Kidney tubule cell (primary cell): Measurements from ENCODE around the gene ZBTB47.

Experiments
- DNase-seq: peaks from one replicate; pipeline ENCODE4 v3.0.0-alpha.2; 2018; ENCODE audit warnings: low spot score

Gene ZBTB47

DNA sequence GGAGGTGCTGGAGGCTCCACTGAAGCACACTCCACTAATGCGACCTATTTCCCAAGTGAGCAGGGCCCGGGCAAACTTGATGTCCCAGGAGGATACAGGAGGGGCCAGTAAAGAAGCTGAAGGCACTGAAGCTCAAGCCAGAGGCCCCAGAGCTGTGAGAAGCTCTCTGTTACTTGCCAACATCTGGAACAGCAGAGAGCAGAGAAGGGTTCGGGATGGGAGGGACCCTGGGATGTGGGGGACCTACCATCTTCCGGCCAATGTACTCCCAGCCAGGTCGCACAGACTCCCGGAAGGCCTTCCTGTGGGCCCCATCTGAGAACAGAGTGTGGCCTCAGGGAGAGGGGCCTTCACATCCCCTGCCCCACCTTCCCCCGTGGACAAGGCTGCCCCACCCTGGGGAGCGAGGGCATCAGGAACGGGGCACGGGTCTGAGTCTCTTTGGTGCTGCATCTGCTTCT, 46.0 kb downstream of the ZBTB47 start:
- DNase-seq: no peak

- no peak for DNase-seq
Observed at GRCh38 chr3:42700366-42701288, 47.1 kb downstream of the ZBTB47 start.

- peak; percentile 63 for DNase-seq
Observed at GRCh38 chr3:42701371-42702065, 48.0 kb downstream of the ZBTB47 start.

GRCh38 chr3:42702066-42702951, 48.8 kb downstream of the ZBTB47 start, which contains the start of gene HHATL:
HHATL (minus strand) TSS chr3:42702798; CDS start chr3:42700826, 1,972 bp downstream.
- no peak for DNase-seq

GRCh38 chr3:42702982-42703694, 49.6 kb downstream of the ZBTB47 start:
- DNase-seq: no peak

DNA sequence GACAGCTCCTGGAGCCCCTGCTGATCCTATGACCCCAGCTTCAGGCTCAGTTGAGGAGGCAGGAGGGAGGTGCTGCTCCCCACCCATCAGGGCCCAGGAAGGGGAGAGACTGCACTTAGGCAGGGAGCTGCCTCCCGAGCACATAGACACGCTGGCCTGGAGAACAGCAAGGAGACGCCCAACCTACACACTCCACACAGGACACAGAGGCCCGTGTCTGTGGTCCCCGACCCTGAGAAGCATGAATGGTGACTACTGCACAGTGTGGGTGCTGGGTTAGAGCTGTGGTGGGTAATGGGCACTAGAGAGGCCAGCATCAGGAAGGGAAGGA, 50.2 kb downstream of the ZBTB47 start:
- no peak for DNase-seq

DNA sequence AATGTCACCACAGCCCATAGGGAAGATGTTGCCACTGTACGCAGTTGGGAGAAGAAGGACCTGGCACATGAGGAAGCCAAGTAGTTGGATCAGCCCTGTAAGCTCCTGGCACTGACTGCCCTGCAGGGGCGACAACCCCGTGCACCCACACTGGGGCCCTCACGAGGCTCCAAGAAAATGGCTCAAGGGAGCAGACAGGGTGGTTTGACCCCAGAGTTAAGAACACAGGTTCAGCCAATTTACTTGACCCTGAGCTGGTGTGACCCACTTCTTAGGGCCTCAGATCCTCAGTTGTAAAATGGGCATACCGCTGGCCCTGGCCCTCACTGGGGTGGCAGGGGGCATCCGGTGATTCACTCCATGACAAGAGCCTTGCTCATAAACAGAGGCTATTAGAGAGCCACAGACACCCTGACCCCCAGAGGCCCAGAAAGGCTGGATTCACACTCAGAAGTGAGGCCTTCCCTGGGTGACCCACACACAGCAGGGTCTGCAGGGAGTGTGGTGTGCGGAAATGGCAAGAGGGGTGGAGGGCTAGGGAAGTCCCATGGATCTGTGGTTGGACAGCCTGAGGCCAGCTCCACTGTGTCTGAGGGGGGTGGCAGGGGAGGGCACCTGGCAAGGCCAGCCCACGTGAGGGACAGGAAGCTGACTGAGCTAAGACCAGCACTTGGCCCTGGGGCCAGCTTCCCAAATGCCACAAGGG, 50.8 kb downstream of the ZBTB47 start:
- DNase-seq: no peak

- DNase-seq: no peak
Observed at GRCh38 chr3:42705058-42705767, 51.7 kb downstream of the ZBTB47 start.

GRCh38 chr3:42705962-42706585, 52.6 kb downstream of the ZBTB47 start:
- no peak for DNase-seq

- no peak for DNase-seq
Observed at GRCh38 chr3:42706721-42707619, 53.5 kb downstream of the ZBTB47 start.

GRCh38 chr3:42707620-42708355, 54.3 kb downstream of the ZBTB47 start:
- no peak for DNase-seq

- DNase-seq: no peak
Observed at GRCh38 chr3:42708611-42709151, 55.2 kb downstream of the ZBTB47 start.

DNA sequence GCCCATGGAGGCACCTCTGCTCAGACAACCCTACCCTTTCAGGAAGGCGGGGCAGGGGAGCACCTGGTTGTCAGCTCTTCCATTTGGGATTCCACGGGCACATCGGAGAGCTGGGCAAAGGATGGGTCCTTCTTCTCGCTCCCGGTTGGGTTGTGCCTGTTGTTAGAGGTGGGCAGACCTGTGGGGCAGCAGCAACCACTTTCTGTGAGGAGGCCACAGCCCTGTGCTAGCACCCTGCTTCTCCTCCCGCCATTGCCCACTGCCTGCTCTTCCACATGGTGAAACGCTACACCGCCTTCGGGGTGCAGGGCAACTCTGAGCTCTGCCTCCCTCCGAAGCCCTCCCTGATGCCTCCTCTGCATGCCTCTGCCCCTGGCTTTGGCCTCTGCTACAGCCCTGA, 56.1 kb downstream of the ZBTB47 start:
- DNase-seq: no peak

- DNase-seq: no peak
Observed at GRCh38 chr3:42710323-42711021, 57.0 kb downstream of the ZBTB47 start.

- DNase-seq: no peak
Observed at GRCh38 chr3:42711491-42712343, 58.2 kb downstream of the ZBTB47 start.

- DNase-seq: no peak
Observed at GRCh38 chr3:42712344-42712648, 58.8 kb downstream of the ZBTB47 start.
